GM23248 (cell line): ENCODE results near the gene FLT4.
"Not testable (repeated sequence)": the region's sequence is repeated elsewhere in the genome, so short reads cannot be mapped to it uniquely, and the experiment has no call there.

Experiments
- EZH2 ChIP-seq: fragments of 200-600 bp; sonication (generic); IDR thresholded peaks from 2 replicates; pipeline ENCODE4 v1.6.1; 2018; ENCODE audit warnings: antibody characterized with exemption, mild to moderate bottlenecking; ENCODE audit not compliant: insufficient read depth, poor library complexity, severe bottlenecking
- EZH2phosphoT487 ChIP-seq: fragments of 200-600 bp; sonication (generic); IDR thresholded peaks from 2 replicates; pipeline ENCODE4 v1.6.1; 2018; ENCODE audit warnings: antibody characterized with exemption, moderate library complexity, mild to moderate bottlenecking, low read depth; ENCODE audit not compliant: insufficient read depth

- TF ChIP-seq EZH2, EZH2phosphoT487: not testable (repeated sequence)
Observed at GRCh38 chr5:180671958-180672524, 22.6 kb upstream of the FLT4 start.
